SK-N-SH (cell line): ENCODE results near the gene FMN1. TPM values are rescaled to one million over a fixed set of nuclear protein-coding genes. Genes with fewer than 3 reads are reported as not detected.

ENCODE experiments used
- CTCF ChIA-PET: fragments of 300-600, 350-600 bp; formaldehyde crosslinking; extraction: SDS; loops from one replicate; lab custom pipeline; 2021; lab: Yijun Ruan, JAX
- POLR2A ChIA-PET: fragments of 350-600 bp; sonication (Branson Sonifier 250); formaldehyde crosslinking; extraction: SDS; loops from one replicate; lab custom pipeline; 2020; ENCODE audit warnings: antibody characterized with exemption, inconsistent platforms; lab: Yijun Ruan, JAX
- DNase-seq: peaks from one replicate; pipeline ENCODE4 v3.0.0; 2012
- H2AFZ ChIP-seq: fragments of 200-600 bp; sonication (generic); 2 replicates; pipeline ENCODE4 v1.8.1; 2016; ENCODE audit warnings: antibody characterized with exemption, mild to moderate bottlenecking, low read depth
- H3F3A ChIP-seq: fragments of 200-600 bp; sonication (generic); replicated peaks from 2 replicates; pipeline ENCODE3; 2016; ENCODE audit warnings: antibody characterized with exemption, mild to moderate bottlenecking; ENCODE audit not compliant: insufficient read depth
- H3K27ac ChIP-seq, 2 experiments: fragments of 200-500 bp in 1 of 2; fragments of 200-600 bp in 1 of 2; sonication (Bioruptor generic) in 1 of 2; sonication (generic), shearing (Covaris generic) in 1 of 2; 2 replicates each; pipeline versions ENCODE4 v1.5.1 to v1.6.1; 2014 to 2016; ENCODE audit warnings: low read depth in 2 of 2, inconsistent platforms in 1 of 2, low read length in 1 of 2, mild to moderate bottlenecking in 1 of 2, mixed read lengths in 1 of 2
- H3K27me3 ChIP-seq: fragments of 200-600 bp; sonication (generic), shearing (Covaris generic); 2 replicates; pipeline ENCODE4 v1.6.1; 2016; ENCODE audit warnings: mixed run types; ENCODE audit not compliant: insufficient read depth
- H3K36me3 ChIP-seq, 2 experiments: fragments of 200-500 bp in 1 of 2; fragments of 200-600 bp in 1 of 2; sonication (Bioruptor generic) in 1 of 2; sonication (generic) in 1 of 2; replicated peaks in 1 of 2; 2 replicates each; pipeline versions ENCODE3 to v1.5.1; 2014 to 2016; ENCODE audit warnings: low read length in 1 of 2, mild to moderate bottlenecking in 1 of 2; ENCODE audit not compliant: insufficient read depth in 2 of 2, control insufficient read depth in 1 of 2
- H3K4me1 ChIP-seq, 2 experiments: fragments of 200-500 bp in 1 of 2; fragments of 200-600 bp in 1 of 2; sonication (Bioruptor generic) in 1 of 2; sonication (generic), shearing (Covaris generic) in 1 of 2; 2 replicates each; pipeline versions ENCODE4 v1.5.1 to v1.6.1; 2014 to 2016; ENCODE audit warnings: low read depth in 1 of 2, low read length in 1 of 2, mixed run types in 1 of 2; ENCODE audit not compliant: insufficient read depth in 2 of 2, control insufficient read depth in 1 of 2
- H3K4me2 ChIP-seq: fragments of 200-600 bp; sonication (generic), shearing (Covaris generic); 2 replicates; pipeline ENCODE4 v1.6.1; 2017; ENCODE audit warnings: mixed run types
- H3K4me3 ChIP-seq, 2 experiments: fragments of 200-500 bp in 1 of 2; fragments of 200-600 bp in 1 of 2; sonication (Bioruptor generic) in 1 of 2; sonication (generic), shearing (Covaris generic) in 1 of 2; 2 replicates each; pipeline versions ENCODE4 v1.5.1 to v1.8.1; 2014 to 2016; ENCODE audit warnings: low read depth in 2 of 2, inconsistent platforms in 1 of 2, low read length in 1 of 2, mild to moderate bottlenecking in 1 of 2, mixed read lengths in 1 of 2, moderate library complexity in 1 of 2
- H3K79me2 ChIP-seq: fragments of 200-600 bp; sonication (generic); 2 replicates; pipeline ENCODE4 v1.8.1; 2017; ENCODE audit warnings: mild to moderate bottlenecking; ENCODE audit not compliant: insufficient read depth
- H3K9ac ChIP-seq: fragments of 200-600 bp; sonication (generic); 2 replicates; pipeline ENCODE4 v1.6.1; 2017; ENCODE audit warnings: mixed run types
- H3K9me2 ChIP-seq: fragments of 200-600 bp; sonication (generic); 2 replicates; pipeline ENCODE4 v1.6.1; 2017; ENCODE audit warnings: mixed run types
- H3K9me3 ChIP-seq: fragments of 200-600 bp; sonication (generic); 2 replicates; pipeline ENCODE4 v1.6.1; 2017; ENCODE audit warnings: mixed run types, mild to moderate bottlenecking, moderate library complexity
- H4K20me1 ChIP-seq: fragments of 200-600 bp; sonication (generic); 2 replicates; pipeline ENCODE4 v1.6.1; 2017; ENCODE audit warnings: mild to moderate bottlenecking, mixed run types; ENCODE audit not compliant: insufficient read depth
- ELF1 ChIP-seq: IDR thresholded peaks from 2 replicates; pipeline ENCODE4 v1.4.0; 2012
- FOXM1 ChIP-seq: IDR thresholded peaks from 2 replicates; pipeline ENCODE4 v1.4.0; 2012; ENCODE audit warnings: low read depth, mild to moderate bottlenecking
- GABPA ChIP-seq: IDR thresholded peaks from 2 replicates; pipeline ENCODE4 v1.4.0; 2012; ENCODE audit warnings: low read depth, mild to moderate bottlenecking
- GATA2 ChIP-seq: sonication (generic); formaldehyde crosslinking; IDR thresholded peaks from 2 replicates; pipeline ENCODE4 v1.5.0; 2020; ENCODE audit warnings: mild to moderate bottlenecking, missing genetic modification reagents
- MXI1 ChIP-seq: IDR thresholded peaks from 2 replicates; pipeline ENCODE4 v1.6.1; 2012; ENCODE audit warnings: mild to moderate bottlenecking, low read depth, low read length, improper control_type of control experiment
- NFIC ChIP-seq: IDR thresholded peaks from 2 replicates; pipeline ENCODE4 v1.4.0; 2012; ENCODE audit warnings: borderline replicate concordance
- NRF1 ChIP-seq: IDR thresholded peaks from 2 replicates; pipeline ENCODE4 v1.6.1; 2012; ENCODE audit warnings: low read depth, mild to moderate bottlenecking, low read length
- PBX3 ChIP-seq: IDR thresholded peaks from 2 replicates; pipeline ENCODE4; 2012
- POLR2AphosphoS5 ChIP-seq: IDR thresholded peaks from 2 replicates; pipeline ENCODE4 v1.6.1; 2012; ENCODE audit warnings: low read depth, low read length
- RAD21 ChIP-seq: IDR thresholded peaks from 2 replicates; pipeline ENCODE4 v1.6.1; 2012; ENCODE audit warnings: mild to moderate bottlenecking, low read length
- REST ChIP-seq: IDR thresholded peaks from 2 replicates; pipeline ENCODE4 v1.6.1; 2012; ENCODE audit warnings: mild to moderate bottlenecking, low read depth, low read length, moderate library complexity
- RFX5 ChIP-seq: IDR thresholded peaks from 2 replicates; pipeline ENCODE4 v1.6.1; 2012; ENCODE audit warnings: mild to moderate bottlenecking, improper control_type of control experiment, low read length
- SIN3A ChIP-seq: IDR thresholded peaks from 2 replicates; pipeline ENCODE4 v1.6.1; 2012; ENCODE audit warnings: low read depth, mild to moderate bottlenecking, low read length, moderate library complexity, borderline replicate concordance
- TAF1 ChIP-seq: IDR thresholded peaks from 2 replicates; pipeline ENCODE4 v1.6.1; 2012; ENCODE audit warnings: low read depth, mild to moderate bottlenecking, low read length, moderate library complexity, borderline replicate concordance
- TEAD4 ChIP-seq: IDR thresholded peaks from 2 replicates; pipeline ENCODE4 v1.4.0; 2012; ENCODE audit warnings: mild to moderate bottlenecking, borderline replicate concordance; ENCODE audit not compliant: insufficient read depth
- YY1 ChIP-seq: IDR thresholded peaks from 2 replicates; pipeline ENCODE4 v1.4.0; 2012; ENCODE audit warnings: low read depth, mild to moderate bottlenecking
- WGBS: methylation state at CpG from one replicate; pipeline ENCODE4 v1.1.6; 2017; ENCODE audit warnings: low lambda C conversion rate; 5-methylcytosine and 5-hydroxymethylcytosine counted together
- polyA plus RNA-seq, 3 experiments: library from polyadenylated mRNA; depleted of rRNA; stranded (reverse); fragments of >200 nt; gene quantifications; 2 replicates each; pipeline ENCODE4 v1.2.3, GENCODE V29; 2012
- TF ChIP-seq, protein P1 (sequence below): IDR thresholded peaks from 2 replicates; pipeline ENCODE4 v1.4.0; 2012; ENCODE audit warnings: low read depth, borderline replicate concordance
- TF ChIP-seq, protein P2 (sequence below): fragments of 150-350 bp; IDR thresholded peaks from 2 replicates; pipeline ENCODE4 v1.6.1; 2017; ENCODE audit warnings: antibody characterized with exemption, low read length, low read depth, borderline replicate concordance
- TF ChIP-seq, protein P3 (sequence below): IDR thresholded peaks from 2 replicates; pipeline ENCODE4 v1.4.0; 2012; ENCODE audit warnings: low read depth, borderline replicate concordance

FMN1 gene
- polyA plus RNA-seq, 1 of the 3 experiments (the other 2 are of a cell fraction) = 9.1 TPM

- TF ChIP-seq PBX3 (peak; percentile 76), POLR2AphosphoS5 (no peak; the same call in 1 of the 2 replicates), RAD21 (no peak), REST (no peak), RFX5 (no peak)
Observed at GRCh38 chr15:33135355-33135781, 59.1 kb downstream of the FMN1 start (continued).

GRCh38 chr15:33132722-33133345 lies 61.7 kb downstream of the FMN1 start:
- Histone ChIP-seq H3K27ac (peak overlapping the region; percentile 76 to 85; a peak in 3 of 4 replicates), H3K9me2 (no peaks in the 10 kb centered on the region), H3K9me3 (no peaks in the 10 kb centered on the region), H3K4me1 (peaks cover 18 to 35% of the 10 kb centered on the region in 2 experiments), H3K79me2 (peaks cover 100% of the 10 kb centered on the region), H3K4me3 (no peak overlapping the region), H3F3A (peaks cover 48% of the 10 kb centered on the region), H2AFZ (no peak overlapping the region), H3K4me2 (peak overlapping the region; percentile 68), H4K20me1 (peaks cover 3% of the 10 kb centered on the region; the same call in 1 of the 2 replicates), H3K9ac (no peak overlapping the region; the same call in 1 of the 2 replicates), H3K27me3 (no peaks in the 10 kb centered on the region), H3K36me3 (peaks cover 0 to 38% of the 10 kb centered on the region in 2 experiments)
- DNase-seq = peak; percentile 50
- ChIA-PET CTCF (interaction anchor here (0.6 to 5.3 kb wide), 56 partner anchors 10 to 568 kb away, joined by 3 to 47 read pairs (median 5); partner anchors contain the start of gene FMN1), POLR2A (no interaction called here)
- WGBS = 74% methylated on average over 3 of the region's 3 CpGs
- TF ChIP-seq YY1 (no peak), POLR2AphosphoS5 (no peak), MXI1 (no peak), FOXM1 (no peak), TAF1 (no peak), GABPA (no peak), NFIC (no peak), SIN3A (0 out of 2 replicates have a peak, but pooled peaks have one; percentile 45), PBX3 (no peak), GATA2 (no peak), TEAD4 (no peak), ELF1 (no peak), NRF1 (no peak), RFX5 (no peak)
- TF ChIP-seq, protein P1, sequence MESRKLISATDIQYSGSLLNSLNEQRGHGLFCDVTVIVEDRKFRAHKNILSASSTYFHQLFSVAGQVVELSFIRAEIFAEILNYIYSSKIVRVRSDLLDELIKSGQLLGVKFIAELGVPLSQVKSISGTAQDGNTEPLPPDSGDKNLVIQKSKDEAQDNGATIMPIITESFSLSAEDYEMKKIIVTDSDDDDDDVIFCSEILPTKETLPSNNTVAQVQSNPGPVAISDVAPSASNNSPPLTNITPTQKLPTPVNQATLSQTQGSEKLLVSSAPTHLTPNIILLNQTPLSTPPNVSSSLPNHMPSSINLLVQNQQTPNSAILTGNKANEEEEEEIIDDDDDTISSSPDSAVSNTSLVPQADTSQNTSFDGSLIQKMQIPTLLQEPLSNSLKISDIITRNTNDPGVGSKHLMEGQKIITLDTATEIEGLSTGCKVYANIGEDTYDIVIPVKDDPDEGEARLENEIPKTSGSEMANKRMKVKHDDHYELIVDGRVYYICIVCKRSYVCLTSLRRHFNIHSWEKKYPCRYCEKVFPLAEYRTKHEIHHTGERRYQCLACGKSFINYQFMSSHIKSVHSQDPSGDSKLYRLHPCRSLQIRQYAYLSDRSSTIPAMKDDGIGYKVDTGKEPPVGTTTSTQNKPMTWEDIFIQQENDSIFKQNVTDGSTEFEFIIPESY = no peak
- TF ChIP-seq, protein P2, sequence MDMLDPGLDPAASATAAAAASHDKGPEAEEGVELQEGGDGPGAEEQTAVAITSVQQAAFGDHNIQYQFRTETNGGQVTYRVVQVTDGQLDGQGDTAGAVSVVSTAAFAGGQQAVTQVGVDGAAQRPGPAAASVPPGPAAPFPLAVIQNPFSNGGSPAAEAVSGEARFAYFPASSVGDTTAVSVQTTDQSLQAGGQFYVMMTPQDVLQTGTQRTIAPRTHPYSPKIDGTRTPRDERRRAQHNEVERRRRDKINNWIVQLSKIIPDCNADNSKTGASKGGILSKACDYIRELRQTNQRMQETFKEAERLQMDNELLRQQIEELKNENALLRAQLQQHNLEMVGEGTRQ = no peak
- TF ChIP-seq, protein P3, sequence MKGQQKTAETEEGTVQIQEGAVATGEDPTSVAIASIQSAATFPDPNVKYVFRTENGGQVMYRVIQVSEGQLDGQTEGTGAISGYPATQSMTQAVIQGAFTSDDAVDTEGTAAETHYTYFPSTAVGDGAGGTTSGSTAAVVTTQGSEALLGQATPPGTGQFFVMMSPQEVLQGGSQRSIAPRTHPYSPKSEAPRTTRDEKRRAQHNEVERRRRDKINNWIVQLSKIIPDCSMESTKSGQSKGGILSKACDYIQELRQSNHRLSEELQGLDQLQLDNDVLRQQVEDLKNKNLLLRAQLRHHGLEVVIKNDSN = no peak
